Chondrocyte (in vitro differentiated cells): Measurements from ENCODE around the gene CHADL. TPM values are rescaled to one million over a fixed set of nuclear protein-coding genes. Genes with fewer than 3 reads are reported as not detected.

ENCODE experiments used
- DNase-seq: peaks from one replicate; pipeline ENCODE4 v3.0.0; 2021; ENCODE audit warnings: mixed read lengths, low spot score
- H3K27ac Mint-ChIP-seq: one replicate; pipeline ENCODE4 v1.8.0; 2021; ENCODE audit warnings: mild to moderate bottlenecking, moderate library complexity, mixed read lengths; ENCODE audit not compliant: unreplicated experiment
- H3K27me3 Mint-ChIP-seq: 2 replicates; pipeline ENCODE4 v1.8.0; 2021; ENCODE audit warnings: low read depth, mixed read lengths
- H3K36me3 Mint-ChIP-seq: 2 replicates; pipeline ENCODE4 v1.8.0; 2021; ENCODE audit warnings: low read depth, mixed read lengths
- H3K4me1 Mint-ChIP-seq: 2 replicates; pipeline ENCODE4 v1.8.0; 2021; ENCODE audit warnings: low read depth, mild to moderate bottlenecking, mixed read lengths
- H3K4me3 Mint-ChIP-seq: one replicate; pipeline ENCODE4 v1.8.0; 2021; ENCODE audit warnings: mild to moderate bottlenecking, moderate library complexity, mixed read lengths; ENCODE audit not compliant: unreplicated experiment
- H3K9me3 Mint-ChIP-seq: 2 replicates; pipeline ENCODE4 v1.8.0; 2021; ENCODE audit warnings: low read depth, mixed read lengths
- total RNA-seq: library from RNA; stranded (reverse); gene quantifications from 3 replicates; pipeline ENCODE4 v1.2.1, GENCODE V29; 2021
- TF ChIP-seq, protein P1 (sequence below): fragments of 200-600 bp; sonication (generic); IDR thresholded peaks from 2 replicates; pipeline ENCODE4 v1.5.0; 2021; ENCODE audit warnings: antibody characterized with exemption, mild to moderate bottlenecking, moderate library complexity

The CHADL gene
- total RNA-seq, 1 donor from 2014 or later, result 1.3 TPM

DNA sequence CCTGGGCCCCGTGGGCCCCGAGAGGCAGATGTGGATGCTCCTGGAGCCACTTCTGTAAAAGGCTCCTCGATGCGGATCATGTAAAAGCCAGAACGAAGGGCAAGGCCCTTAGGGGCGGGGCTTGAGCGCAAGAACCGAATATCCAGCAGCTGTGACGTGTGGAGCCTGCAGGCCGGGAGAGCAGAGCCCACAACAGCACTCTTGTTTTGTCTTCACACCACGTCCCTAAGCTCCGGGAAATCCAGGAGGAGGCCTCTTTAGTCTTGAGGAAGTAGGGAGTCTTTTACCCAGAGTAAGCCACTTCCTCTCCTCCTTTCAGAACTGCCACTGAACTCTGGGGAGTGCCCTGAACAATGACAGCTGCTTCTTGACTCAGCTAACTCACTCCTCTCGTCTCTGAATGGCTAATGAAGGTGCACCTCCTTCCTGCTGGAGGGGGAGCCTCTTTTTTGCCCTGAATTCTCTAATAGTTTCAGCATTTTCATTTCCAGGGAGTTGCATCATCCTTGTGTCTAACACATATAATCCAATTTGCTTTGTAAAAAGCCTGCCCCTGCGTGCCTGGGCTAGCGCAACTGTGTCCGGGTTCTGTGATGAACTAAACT, 23.1 kb downstream of the CHADL start:
- Mint-ChIP-seq H3K4me3 (peak overlapping the region; percentile 66), H3K4me1 (peaks cover 35% of the 10 kb centered on the region), H3K27ac (peak overlapping the region; percentile 98), H3K9me3 (peaks cover 7% of the 10 kb centered on the region), H3K27me3 (no peaks in the 10 kb centered on the region), H3K36me3 (peaks cover 18% of the 10 kb centered on the region)
- DNase-seq, result no peak
- TF ChIP-seq, protein P1, sequence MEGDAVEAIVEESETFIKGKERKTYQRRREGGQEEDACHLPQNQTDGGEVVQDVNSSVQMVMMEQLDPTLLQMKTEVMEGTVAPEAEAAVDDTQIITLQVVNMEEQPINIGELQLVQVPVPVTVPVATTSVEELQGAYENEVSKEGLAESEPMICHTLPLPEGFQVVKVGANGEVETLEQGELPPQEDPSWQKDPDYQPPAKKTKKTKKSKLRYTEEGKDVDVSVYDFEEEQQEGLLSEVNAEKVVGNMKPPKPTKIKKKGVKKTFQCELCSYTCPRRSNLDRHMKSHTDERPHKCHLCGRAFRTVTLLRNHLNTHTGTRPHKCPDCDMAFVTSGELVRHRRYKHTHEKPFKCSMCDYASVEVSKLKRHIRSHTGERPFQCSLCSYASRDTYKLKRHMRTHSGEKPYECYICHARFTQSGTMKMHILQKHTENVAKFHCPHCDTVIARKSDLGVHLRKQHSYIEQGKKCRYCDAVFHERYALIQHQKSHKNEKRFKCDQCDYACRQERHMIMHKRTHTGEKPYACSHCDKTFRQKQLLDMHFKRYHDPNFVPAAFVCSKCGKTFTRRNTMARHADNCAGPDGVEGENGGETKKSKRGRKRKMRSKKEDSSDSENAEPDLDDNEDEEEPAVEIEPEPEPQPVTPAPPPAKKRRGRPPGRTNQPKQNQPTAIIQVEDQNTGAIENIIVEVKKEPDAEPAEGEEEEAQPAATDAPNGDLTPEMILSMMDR, result no peak

GRCh38 chr22:41216984-41217383, 23.7 kb downstream of the CHADL start:
- Mint-ChIP-seq H3K27me3 (no peaks in the 10 kb centered on the region), H3K9me3 (peaks cover 7% of the 10 kb centered on the region), H3K27ac (peak overlapping the region; percentile 98), H3K36me3 (peaks cover 20% of the 10 kb centered on the region), H3K4me1 (peaks cover 35% of the 10 kb centered on the region), H3K4me3 (peak overlapping the region; percentile 66)
- TF ChIP-seq, protein P1, result no peak
- DNase-seq, result no peak

- TF ChIP-seq, protein P1, result no peak
- H3K36me3 Mint-ChIP-seq, result peaks cover 16% of the 10 kb centered on the region
- no peak for DNase-seq
- peaks cover 35% of the 10 kb centered on the region for H3K4me1 Mint-ChIP-seq
- H3K27ac Mint-ChIP-seq, result no peak overlapping the region
- peaks cover 7% of the 10 kb centered on the region for H3K9me3 Mint-ChIP-seq
- H3K27me3 Mint-ChIP-seq, result no peaks in the 10 kb centered on the region
- H3K4me3 Mint-ChIP-seq, result peak overlapping the region; percentile 45
Measured at GRCh38 chr22:41215926-41216325, 24.8 kb downstream of the CHADL start.

- Mint-ChIP-seq H3K27me3 (no peaks in the 10 kb centered on the region), H3K36me3 (peaks cover 20% of the 10 kb centered on the region), H3K27ac (no peak overlapping the region), H3K4me1 (peaks cover 35% of the 10 kb centered on the region), H3K4me3 (peak overlapping the region; percentile 45), H3K9me3 (peaks cover 7% of the 10 kb centered on the region)
- no peak for DNase-seq
- TF ChIP-seq, protein P1, result no peak
Measured at GRCh38 chr22:41215409-41215808, 25.3 kb downstream of the CHADL start.

DNA sequence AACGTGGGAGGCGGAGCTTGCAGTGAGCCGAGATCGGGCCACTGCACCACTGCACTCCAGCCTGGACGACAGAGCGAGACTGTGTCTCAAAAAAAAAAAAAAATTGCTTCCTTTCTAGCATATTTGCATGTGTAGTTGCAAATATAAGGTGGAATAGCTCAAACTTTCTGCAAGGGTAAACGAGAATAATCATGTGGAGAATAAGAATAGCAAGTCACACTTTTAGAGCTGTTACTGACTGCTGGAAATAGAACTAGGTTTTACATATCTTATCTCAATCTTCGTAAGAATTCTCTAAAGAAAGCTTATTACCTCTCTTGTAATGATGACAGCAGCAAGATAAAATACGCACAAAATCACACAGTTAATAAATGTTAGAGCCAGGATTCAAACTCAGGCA, 34.0 kb downstream of the CHADL start:
- Mint-ChIP-seq H3K27ac (no peak overlapping the region), H3K4me3 (peak overlapping the region; percentile 1), H3K36me3 (peaks cover 9% of the 10 kb centered on the region), H3K9me3 (no peaks in the 10 kb centered on the region), H3K4me1 (peaks cover 14% of the 10 kb centered on the region), H3K27me3 (no peaks in the 10 kb centered on the region)
- no peak for DNase-seq
- TF ChIP-seq, protein P1, result no peak
